AG04450 (cell line): Measurements from ENCODE around the gene TCP11. TPM values are rescaled to one million over a fixed set of nuclear protein-coding genes. Genes with fewer than 3 reads are reported as not detected.
A peak's percentile ranks its signal among the peaks of the same experiment; 100 is the strongest.

Source experiments
- CTCF ChIA-PET: fragments of 300-600, 350-600 bp; formaldehyde crosslinking; extraction: SDS; loops from one replicate; lab custom pipeline; 2022; ENCODE audit warnings: antibody characterized with exemption, inconsistent platforms; lab: Charles Lee
- POLR2A ChIA-PET: fragments of 350-600 bp; formaldehyde crosslinking; extraction: SDS; loops from one replicate; lab custom pipeline; 2021; ENCODE audit warnings: antibody characterized with exemption, inconsistent platforms; lab: Yijun Ruan, JAX
- DNase-seq: peaks from one replicate; pipeline ENCODE4 v3.0.0-alpha.2; 2011; ENCODE audit warnings: low read depth, low spot score
- H3K27ac ChIP-seq: one replicate; pipeline ENCODE4 v1.5.1; 2012; ENCODE audit warnings: low read depth, low read length, control low read depth
- H3K27me3 ChIP-seq: one replicate; pipeline ENCODE4 v1.6.0; 2012; ENCODE audit warnings: low read length; ENCODE audit not compliant: control insufficient read depth, insufficient read depth
- H3K4me3 ChIP-seq: 2 replicates; pipeline ENCODE4 v1.5.1; 2011; ENCODE audit warnings: mild to moderate bottlenecking, low read depth, low read length, control low read depth
- H3K9me3 ChIP-seq: 2 replicates; pipeline ENCODE4 v1.5.1; 2012; ENCODE audit warnings: low read length; ENCODE audit not compliant: control insufficient read depth, insufficient read depth
- CTCF ChIP-seq: IDR thresholded peaks from 2 replicates; pipeline ENCODE4 v1.5.1; 2011; ENCODE audit warnings: low read depth, low read length, control low read depth, inconsistent platforms
- polyA plus RNA-seq: library from polyadenylated mRNA; depleted of rRNA; stranded (reverse); fragments of >200 nt; gene quantifications from 2 replicates; pipeline ENCODE4 v1.2.3, GENCODE V29; 2011

The TCP11 gene
- polyA plus RNA-seq, 1 experiment: 0.11 TPM

- no peak for TF ChIP-seq CTCF
- ChIA-PET POLR2A (no interaction called here), CTCF (no interaction called here)
- no peak for DNase-seq
- peaks cover 4% of the 10 kb centered on the region; the same call in 1 of the 2 replicates for H3K9me3 ChIP-seq
- H3K4me3 ChIP-seq: no peak overlapping the region
- peaks cover 9% of the 10 kb centered on the region for H3K27me3 ChIP-seq
- H3K27ac ChIP-seq: no peak overlapping the region
Observed at GRCh38 chr6:35105078-35105477, 36.1 kb downstream of the TCP11 start.

GRCh38 chr6:35099116-35099515 lies 42.0 kb downstream of the TCP11 start:
- CTCF ChIA-PET: no interaction called here

GRCh38 chr6:35096129-35096862 lies 44.8 kb downstream of the TCP11 start:
- Histone ChIP-seq H3K4me3 (no peak overlapping the region), H3K27ac (no peak overlapping the region), H3K9me3 (no peaks in the 10 kb centered on the region), H3K27me3 (no peaks in the 10 kb centered on the region)
- POLR2A ChIA-PET: no interaction called here
- CTCF ChIA-PET: interaction anchor here (0.6 kb wide), 1 partner anchor 701 kb away, joined by 3 read pairs; no protein-coding TSS in a partner anchor
- peak; percentile 24 for DNase-seq
- no peak for TF ChIP-seq CTCF

More at GRCh38 chr6:35099116-35099515, 42.0 kb downstream of the TCP11 start:
- TF ChIP-seq CTCF: no peak
- Histone ChIP-seq H3K27me3 (no peaks in the 10 kb centered on the region), H3K4me3 (no peak overlapping the region), H3K9me3 (no peaks in the 10 kb centered on the region), H3K27ac (no peak overlapping the region)
- no peak for DNase-seq
- POLR2A ChIA-PET: no interaction called here

DNA sequence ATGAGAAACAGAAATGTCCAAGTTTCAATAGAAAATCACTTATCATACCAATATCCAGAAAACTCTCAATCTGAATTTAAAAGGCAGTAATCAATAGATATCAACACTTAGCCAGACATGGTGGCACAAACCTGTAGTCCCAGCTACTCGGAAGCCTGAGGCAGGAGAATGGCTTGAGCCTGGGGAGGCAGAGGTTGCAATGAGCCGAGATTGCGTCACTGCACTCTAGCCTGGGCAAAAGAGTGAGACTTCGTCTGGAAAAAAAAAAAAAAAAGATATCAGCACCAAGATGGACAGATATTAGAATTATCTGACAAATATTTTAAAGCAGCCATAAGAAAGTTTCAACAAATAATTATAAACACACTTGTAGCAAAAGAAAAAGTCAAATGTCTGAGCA lies 47.0 kb downstream of the TCP11 start:
- Histone ChIP-seq H3K4me3 (no peak overlapping the region), H3K27me3 (no peaks in the 10 kb centered on the region), H3K27ac (no peak overlapping the region), H3K9me3 (peaks cover 5% of the 10 kb centered on the region; the same call in 1 of the 2 replicates)
- ChIA-PET CTCF (no interaction called here), POLR2A (no interaction called here)
- no peak for DNase-seq
- no peak for TF ChIP-seq CTCF

- POLR2A ChIA-PET: interaction anchor here (0.9 kb wide), 1 partner anchor 44 kb away, joined by 5 read pairs; no protein-coding TSS in a partner anchor
- no peak for TF ChIP-seq CTCF
- no peak for DNase-seq
- peaks cover 5% of the 10 kb centered on the region; the same call in 1 of the 2 replicates for H3K9me3 ChIP-seq
- H3K4me3 ChIP-seq: no peak overlapping the region
- no peak overlapping the region for H3K27ac ChIP-seq
- H3K27me3 ChIP-seq: no peaks in the 10 kb centered on the region
- CTCF ChIA-PET: interaction anchor here (1.2 to 4.4 kb wide), 3 partner anchors 46 to 147 kb away, joined by 6 to 22 read pairs (median 18); no protein-coding TSS in a partner anchor
Observed at GRCh38 chr6:35093783-35094182, 47.4 kb downstream of the TCP11 start.
